HepG2 (cell line): ENCODE data around the gene SGSM1. TPM values are rescaled to one million over a fixed set of nuclear protein-coding genes. Genes with fewer than 3 reads are reported as not detected.
A peak's percentile ranks its signal among the peaks of the same experiment; 100 is the strongest.

ENCODE experiments used
- GPBP1L1 ChIP-seq: sonication (generic); formaldehyde crosslinking; IDR thresholded peaks from 2 replicates; pipeline ENCODE4 v1.5.0; 2020; ENCODE audit warnings: mild to moderate bottlenecking, missing genetic modification reagents
- GZF1 ChIP-seq: sonication (generic); formaldehyde crosslinking; IDR thresholded peaks from 2 replicates; pipeline ENCODE4 v1.5.1; 2020; ENCODE audit warnings: mild to moderate bottlenecking, missing genetic modification reagents
- MXD4 ChIP-seq: IDR thresholded peaks from 2 replicates; pipeline ENCODE4 v1.6.1; 2016; ENCODE audit warnings: mild to moderate bottlenecking, missing biosample characterization, missing genetic modification reagents
- MYC ChIP-seq: sonication (generic); formaldehyde crosslinking; IDR thresholded peaks from 2 replicates; pipeline ENCODE4 v1.9.0; 2021; ENCODE audit warnings: missing genetic modification reagents, borderline replicate concordance
- RARG ChIP-seq: sonication (generic); formaldehyde crosslinking; IDR thresholded peaks from 2 replicates; pipeline ENCODE4 v1.4.0; 2020; ENCODE audit warnings: low read depth, mild to moderate bottlenecking, missing genetic modification reagents
- SALL1 ChIP-seq: sonication (generic); formaldehyde crosslinking; IDR thresholded peaks from 2 replicates; pipeline ENCODE4 v1.8.0; 2022; ENCODE audit warnings: mild to moderate bottlenecking, missing genetic modification reagents
- TFE3 ChIP-seq: IDR thresholded peaks from 2 replicates; pipeline ENCODE4 v1.6.1; 2016
- ZBTB1 ChIP-seq: sonication (generic); formaldehyde crosslinking; IDR thresholded peaks from 2 replicates; pipeline ENCODE4 v1.4.0; 2020; ENCODE audit warnings: missing genetic modification reagents, borderline replicate concordance
- ZFP36L2 ChIP-seq: sonication (generic); formaldehyde crosslinking; IDR thresholded peaks from 2 replicates; pipeline ENCODE4 v1.4.0; 2020; ENCODE audit warnings: missing genetic modification reagents
- ZNF281 ChIP-seq: sonication (generic); formaldehyde crosslinking; IDR thresholded peaks from 2 replicates; pipeline ENCODE4 v1.4.0; 2020; ENCODE audit warnings: missing genetic modification reagents, borderline replicate concordance
- ZNF446 ChIP-seq: sonication (generic); formaldehyde crosslinking; IDR thresholded peaks from 2 replicates; pipeline ENCODE4 v1.5.0; 2020; ENCODE audit warnings: mild to moderate bottlenecking, missing genetic modification reagents
- ZNF496 ChIP-seq: sonication (generic); formaldehyde crosslinking; IDR thresholded peaks from 2 replicates; pipeline ENCODE4 v1.8.1; 2023; ENCODE audit warnings: mild to moderate bottlenecking, moderate library complexity, missing genetic modification reagents; ENCODE audit not compliant: insufficient replicate concordance
- ZNF549 ChIP-seq: sonication (generic); formaldehyde crosslinking; IDR thresholded peaks from 2 replicates; pipeline ENCODE4 v1.5.0; 2020; ENCODE audit warnings: missing genetic modification reagents
- ZNF598 ChIP-seq: sonication (generic); formaldehyde crosslinking; IDR thresholded peaks from 2 replicates; pipeline ENCODE4 v1.5.1; 2020; ENCODE audit warnings: mild to moderate bottlenecking, missing genetic modification reagents, borderline replicate concordance
- ZNF761 ChIP-seq: sonication (generic); formaldehyde crosslinking; conservative IDR thresholded peaks from 2 replicates; pipeline ENCODE4 v1.4.0; 2020; ENCODE audit warnings: mild to moderate bottlenecking, missing genetic modification reagents
- ZNF883 ChIP-seq: sonication (generic); formaldehyde crosslinking; IDR thresholded peaks from 2 replicates; pipeline ENCODE4 v1.5.1; 2020; ENCODE audit warnings: mild to moderate bottlenecking, missing genetic modification reagents; ENCODE audit errors: not compliant biosample characterization
- polyA plus RNA-seq, 8 experiments: library from polyadenylated mRNA; depleted of rRNA in 3 of 8; stranded (reverse) in 7 of 8; unstranded in 1 of 8; fragments of >200 nt; fragmentation: Illumina TruSeq in 4 of 8; extraction: Trizol in 4 of 8; gene quantifications; 2 replicates each; pipeline versions ENCODE4 v1.2.1 to v1.2.3, GENCODE V29; 2011 to 2016; ENCODE audit warnings: low read depth in 4 of 8, missing spikeins in 1 of 8, mixed read lengths in 1 of 8; ENCODE audit not compliant: insufficient read depth in 1 of 8
- total RNA-seq, 5 experiments: library from RNA; depleted of rRNA; stranded (reverse); fragments of >200 nt; fragmentation: Illumina TruSeq; extraction: Trizol; gene quantifications; 2 replicates each; pipeline ENCODE4 v1.2.3, GENCODE V29; 2016; ENCODE audit warnings: low read depth in 1 of 5
- TF ChIP-seq, protein P1 (sequence below): sonication (generic); formaldehyde crosslinking; IDR thresholded peaks from 2 replicates; pipeline ENCODE4 v1.4.0; 2020; ENCODE audit warnings: mild to moderate bottlenecking, missing genetic modification reagents
- TF ChIP-seq, protein P2 (sequence below): sonication (generic); formaldehyde crosslinking; IDR thresholded peaks from 2 replicates; pipeline ENCODE4 v1.4.0; 2020; ENCODE audit warnings: missing genetic modification reagents

SGSM1 gene
- total and polyA plus RNA-seq, 2 of the 13 experiments (the other 11 are each of a cell fraction or from before 2014, with no cell fraction given) = 0.07 TPM; not detected in 1

DNA sequence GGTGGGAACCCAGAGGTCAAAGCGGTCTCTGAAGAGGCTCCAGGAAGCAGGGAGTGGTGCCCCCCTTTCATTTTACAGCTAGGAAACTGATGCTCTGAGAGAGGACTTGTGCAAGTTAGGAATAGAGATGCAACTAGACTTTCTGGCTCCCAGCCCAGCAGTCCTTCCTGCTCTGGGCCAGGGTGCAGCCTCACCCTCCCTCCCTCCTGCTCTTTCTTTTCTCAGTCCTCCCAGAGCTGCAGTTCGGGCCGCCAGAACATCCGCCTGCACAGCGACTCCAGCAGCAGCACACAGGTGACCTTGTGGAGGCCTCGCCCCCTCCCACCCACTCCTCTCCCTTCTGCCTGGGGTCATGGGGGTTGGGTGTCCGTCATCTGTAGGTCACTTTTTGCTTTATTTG is 89.0 kb downstream of the SGSM1 start (continued):
- TF ChIP-seq MYC (CRISPR knock-in tag) (no peak; the same call in 1 of the 2 replicates), RARG (CRISPR knock-in tag) (no peak), ZNF281 (CRISPR knock-in tag) (peak; percentile 49; the same call in 1 of the 2 replicates), GPBP1L1 (CRISPR knock-in tag) (no peak), ZFP36L2 (0 out of 2 replicates have a peak, but pooled peaks have one; percentile 39), ZNF549 (CRISPR knock-in tag) (no peak), ZNF761 (CRISPR knock-in tag) (no peak), ZBTB1 (CRISPR knock-in tag) (no peak), ZNF598 (CRISPR knock-in tag) (no peak), GZF1 (no peak), SALL1 (CRISPR knock-in tag) (peak; percentile 11; the same call in 1 of the 2 replicates), TFE3 (CRISPR knock-in tag) (peak; percentile 10; the same call in 1 of the 2 replicates), ZNF883 (CRISPR knock-in tag) (no peak), MXD4 (CRISPR knock-in tag) (no peak), ZNF446 (CRISPR knock-in tag) (no peak), ZNF496 (CRISPR knock-in tag) (no peak)
- TF ChIP-seq, protein P1, sequence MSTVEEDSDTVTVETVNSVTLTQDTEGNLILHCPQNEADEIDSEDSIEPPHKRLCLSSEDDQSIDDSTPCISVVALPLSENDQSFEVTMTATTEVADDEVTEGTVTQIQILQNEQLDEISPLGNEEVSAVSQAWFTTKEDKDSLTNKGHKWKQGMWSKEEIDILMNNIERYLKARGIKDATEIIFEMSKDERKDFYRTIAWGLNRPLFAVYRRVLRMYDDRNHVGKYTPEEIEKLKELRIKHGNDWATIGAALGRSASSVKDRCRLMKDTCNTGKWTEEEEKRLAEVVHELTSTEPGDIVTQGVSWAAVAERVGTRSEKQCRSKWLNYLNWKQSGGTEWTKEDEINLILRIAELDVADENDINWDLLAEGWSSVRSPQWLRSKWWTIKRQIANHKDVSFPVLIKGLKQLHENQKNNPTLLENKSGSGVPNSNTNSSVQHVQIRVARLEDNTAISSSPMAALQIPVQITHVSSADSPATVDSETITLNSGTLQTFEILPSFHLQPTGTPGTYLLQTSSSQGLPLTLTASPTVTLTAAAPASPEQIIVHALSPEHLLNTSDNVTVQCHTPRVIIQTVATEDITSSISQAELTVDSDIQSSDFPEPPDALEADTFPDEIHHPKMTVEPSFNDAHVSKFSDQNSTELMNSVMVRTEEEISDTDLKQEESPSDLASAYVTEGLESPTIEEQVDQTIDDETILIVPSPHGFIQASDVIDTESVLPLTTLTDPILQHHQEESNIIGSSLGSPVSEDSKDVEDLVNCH (CRISPR knock-in tag) = no peak
- TF ChIP-seq, protein P2, sequence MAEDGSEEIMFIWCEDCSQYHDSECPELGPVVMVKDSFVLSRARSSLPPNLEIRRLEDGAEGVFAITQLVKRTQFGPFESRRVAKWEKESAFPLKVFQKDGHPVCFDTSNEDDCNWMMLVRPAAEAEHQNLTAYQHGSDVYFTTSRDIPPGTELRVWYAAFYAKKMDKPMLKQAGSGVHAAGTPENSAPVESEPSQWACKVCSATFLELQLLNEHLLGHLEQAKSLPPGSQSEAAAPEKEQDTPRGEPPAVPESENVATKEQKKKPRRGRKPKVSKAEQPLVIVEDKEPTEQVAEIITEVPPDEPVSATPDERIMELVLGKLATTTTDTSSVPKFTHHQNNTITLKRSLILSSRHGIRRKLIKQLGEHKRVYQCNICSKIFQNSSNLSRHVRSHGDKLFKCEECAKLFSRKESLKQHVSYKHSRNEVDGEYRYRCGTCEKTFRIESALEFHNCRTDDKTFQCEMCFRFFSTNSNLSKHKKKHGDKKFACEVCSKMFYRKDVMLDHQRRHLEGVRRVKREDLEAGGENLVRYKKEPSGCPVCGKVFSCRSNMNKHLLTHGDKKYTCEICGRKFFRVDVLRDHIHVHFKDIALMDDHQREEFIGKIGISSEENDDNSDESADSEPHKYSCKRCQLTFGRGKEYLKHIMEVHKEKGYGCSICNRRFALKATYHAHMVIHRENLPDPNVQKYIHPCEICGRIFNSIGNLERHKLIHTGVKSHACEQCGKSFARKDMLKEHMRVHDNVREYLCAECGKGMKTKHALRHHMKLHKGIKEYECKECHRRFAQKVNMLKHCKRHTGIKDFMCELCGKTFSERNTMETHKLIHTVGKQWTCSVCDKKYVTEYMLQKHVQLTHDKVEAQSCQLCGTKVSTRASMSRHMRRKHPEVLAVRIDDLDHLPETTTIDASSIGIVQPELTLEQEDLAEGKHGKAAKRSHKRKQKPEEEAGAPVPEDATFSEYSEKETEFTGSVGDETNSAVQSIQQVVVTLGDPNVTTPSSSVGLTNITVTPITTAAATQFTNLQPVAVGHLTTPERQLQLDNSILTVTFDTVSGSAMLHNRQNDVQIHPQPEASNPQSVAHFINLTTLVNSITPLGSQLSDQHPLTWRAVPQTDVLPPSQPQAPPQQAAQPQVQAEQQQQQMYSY (CRISPR knock-in tag) = no peak
